Adrenal gland (tissue), 5 donors: ENCODE data around the gene GJC1.

ENCODE experiments used
- CTCF ChIP-seq, 6 experiments: fragments of 450-650 bp in 4 of 6; fragments of 200-600 bp in 2 of 6; sonication (generic) in 1 of 6; IDR thresholded peaks; 1 replicate in 5 of 6; 2 replicates in 1 of 6; pipeline versions ENCODE4 v1.5.1 to v1.8.0; 2016 to 2021; ENCODE audit warnings: antibody characterized with exemption in 6 of 6, mild to moderate bottlenecking in 2 of 6, moderate library complexity in 1 of 6
- POLR2A ChIP-seq, 2 donors: fragments of 450-650 bp; IDR thresholded peaks; one replicate each; pipeline ENCODE4 v1.6.1; 2017; ENCODE audit warnings: antibody characterized with exemption in 2 of 2, mild to moderate bottlenecking in 2 of 2, moderate library complexity in 1 of 2
- donor health status: DM: no; HTN: no; CAD: no.

GRCh38 chr17:44797802-44798201 is 32.3 kb downstream of the GJC1 start:
- TF ChIP-seq CTCF (IDR thresholded peaks at IDR 0.05) (no peak), POLR2A (IDR thresholded peaks at IDR 0.05) (no peak)
